ENCODE results near the gene SLC25A43.
A peak's percentile ranks its signal among the peaks of the same experiment; 100 is the strongest.

SLC25A43 gene

DNA sequence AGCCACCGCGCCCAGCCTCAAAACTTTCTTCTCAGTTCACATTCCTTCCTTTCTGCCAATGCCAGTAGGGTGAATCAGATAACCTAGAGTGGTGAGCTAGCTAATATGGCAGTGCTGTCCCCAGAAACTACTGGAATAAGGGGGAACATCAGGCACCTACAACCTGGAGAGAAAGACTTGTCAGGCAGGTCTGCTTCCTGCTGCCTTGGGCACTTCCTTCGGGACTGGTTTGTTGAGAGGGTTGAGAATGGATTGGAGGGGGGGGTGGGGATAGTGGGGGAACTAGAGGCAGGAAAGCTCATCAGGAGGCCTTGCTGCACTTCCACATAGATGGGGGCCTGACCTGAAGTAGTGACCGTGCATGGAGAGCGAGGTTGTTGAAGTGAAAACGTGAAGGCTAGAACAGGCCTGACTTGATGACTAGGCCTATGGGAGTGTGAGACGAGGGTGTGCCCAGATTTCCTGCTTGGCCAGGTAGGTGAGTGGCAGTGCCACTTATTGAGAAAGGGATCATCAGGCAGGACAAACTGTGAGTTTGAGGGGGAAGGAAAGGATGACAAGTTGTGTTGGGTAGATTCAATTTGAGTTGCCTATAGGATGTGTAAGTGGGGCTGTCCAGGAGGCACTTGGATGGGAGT lies 102.5 kb downstream of the SLC25A43 start:
- DNase-seq: no peak

GRCh38 chrX:119502727-119503483 lies 103.8 kb downstream of the SLC25A43 start:
- DNase-seq: peak; percentile 5

DNA sequence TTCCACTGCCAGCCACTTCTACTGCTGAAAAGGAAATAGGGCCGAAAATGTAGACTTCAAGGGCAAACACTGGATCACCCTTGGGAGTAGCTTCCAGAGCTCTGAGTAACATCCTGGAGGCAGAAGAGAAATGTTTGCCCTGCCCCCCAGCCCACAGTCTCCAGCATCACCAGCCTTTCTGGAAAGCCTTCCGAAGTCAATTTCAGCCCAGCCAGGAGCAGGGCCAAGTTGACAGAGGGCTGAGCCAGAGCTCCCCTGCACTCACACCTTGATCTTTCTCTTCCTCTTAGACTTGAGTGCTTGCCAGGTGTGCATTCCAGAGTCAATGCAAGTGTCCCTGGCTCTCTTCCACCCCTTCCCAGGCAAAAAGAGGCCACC lies 104.3 kb downstream of the SLC25A43 start:
- DNase-seq: no peak

All from GF-D8 (cell line).